ENCODE data around the gene SAMD3.
"Not testable (repeated sequence)": the region's sequence is repeated elsewhere in the genome, so short reads cannot be mapped to it uniquely, and the experiment has no call there.

The SAMD3 gene, protein sequence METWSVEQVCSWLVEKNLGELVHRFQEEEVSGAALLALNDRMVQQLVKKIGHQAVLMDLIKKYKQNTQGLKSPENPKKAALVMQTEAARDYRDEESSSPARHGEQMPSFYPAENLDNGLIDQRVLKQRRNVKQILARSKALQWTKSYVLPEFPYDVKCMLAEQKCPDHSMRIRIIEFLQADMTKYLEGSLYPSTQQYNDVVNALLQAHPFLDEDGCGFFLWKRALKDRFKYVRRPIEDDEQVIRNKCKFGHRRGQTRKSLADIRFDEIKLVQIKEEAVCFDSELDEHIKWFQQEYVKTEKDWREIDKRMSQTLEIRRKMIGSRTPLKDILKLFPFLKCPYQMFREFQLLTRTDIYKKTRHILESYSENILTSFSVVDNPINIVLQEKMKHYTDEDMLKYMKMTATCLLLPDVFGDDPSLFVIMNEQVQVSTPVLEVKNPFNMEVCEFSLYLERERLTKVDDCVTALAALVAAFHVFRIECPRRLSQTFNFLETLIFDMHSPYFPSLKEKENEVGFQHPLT

DNA sequence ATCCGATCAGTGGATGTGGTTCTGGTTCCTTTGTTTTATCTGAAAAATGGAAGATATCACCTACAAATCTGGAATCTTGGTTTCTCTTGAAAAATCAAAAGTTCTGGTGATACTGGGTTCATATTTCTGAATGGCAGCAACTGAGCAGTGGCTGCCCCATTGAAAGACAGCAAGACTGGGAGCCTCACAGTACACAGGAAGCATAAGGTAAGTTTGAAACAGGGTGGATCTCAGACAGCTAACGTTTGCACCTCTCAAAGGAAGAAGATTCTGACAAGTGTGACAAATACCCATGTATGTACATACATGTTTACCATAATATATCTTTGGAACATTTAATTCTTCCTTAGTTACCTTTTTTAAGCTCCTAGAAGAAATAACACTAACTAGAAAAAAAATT is at the start of gene SAMD3:
Gene SAMD3, minus strand, starts transcription at position 177 of the 400 bp plus-strand sequence. CDS start 7,678 bp downstream, outside the sequence.
- DNase-seq (ENCODE audit: low spot score): no peak

DNA sequence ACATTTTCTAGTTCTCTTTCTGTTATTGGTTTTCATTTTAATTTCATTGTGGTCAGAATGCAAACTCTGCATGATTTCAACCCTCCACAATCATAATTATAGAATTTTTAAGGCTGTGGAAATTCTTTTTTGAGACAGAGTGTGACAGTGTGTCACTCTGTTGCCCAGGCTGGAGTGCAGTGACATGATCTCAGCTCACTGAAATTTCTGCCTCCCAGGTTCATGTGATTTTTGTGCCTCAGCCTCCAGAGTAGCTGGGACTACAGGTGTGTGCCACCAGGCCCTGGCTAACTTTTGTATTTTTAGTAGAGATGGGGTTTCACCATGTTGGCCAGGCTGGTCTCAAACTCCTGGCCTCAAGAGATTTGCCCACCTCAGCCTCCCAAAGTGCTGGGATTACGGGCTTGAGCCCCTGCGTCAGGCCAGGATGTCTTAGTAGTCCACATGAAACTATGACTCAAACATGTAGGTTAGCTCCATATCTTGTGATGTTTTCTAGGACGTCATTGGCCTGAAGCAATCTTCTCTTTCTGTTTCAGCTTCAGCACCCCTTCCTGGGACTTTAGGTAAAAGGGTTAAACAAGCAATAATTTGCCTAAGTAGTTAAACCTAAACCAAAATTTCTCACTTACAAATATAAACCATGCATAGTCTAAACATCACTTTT is 47.4 kb upstream of the SAMD3 start:
- no peak for DNase-seq (ENCODE audit: low spot score)

DNA sequence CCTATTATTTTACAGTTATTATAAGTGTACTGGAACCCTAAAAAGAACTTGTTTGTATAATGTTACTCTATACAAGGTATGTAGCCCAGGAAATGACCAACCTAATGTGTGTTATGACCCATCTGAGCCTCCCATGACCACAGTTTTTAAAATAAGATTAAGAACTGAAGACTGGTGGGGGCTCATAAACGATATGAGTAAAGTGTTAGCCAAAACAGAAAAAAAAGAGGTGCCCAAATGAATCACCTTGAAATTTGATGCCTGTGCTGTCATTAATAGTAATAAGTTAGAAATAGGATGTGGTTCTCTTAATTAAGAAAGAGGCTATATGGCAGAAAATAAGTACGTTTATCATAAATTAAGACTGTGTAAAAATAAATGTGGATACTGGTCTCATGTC is 42.8 kb upstream of the SAMD3 start:
- DNase-seq (ENCODE audit: low spot score): not testable (repeated sequence)

DNA sequence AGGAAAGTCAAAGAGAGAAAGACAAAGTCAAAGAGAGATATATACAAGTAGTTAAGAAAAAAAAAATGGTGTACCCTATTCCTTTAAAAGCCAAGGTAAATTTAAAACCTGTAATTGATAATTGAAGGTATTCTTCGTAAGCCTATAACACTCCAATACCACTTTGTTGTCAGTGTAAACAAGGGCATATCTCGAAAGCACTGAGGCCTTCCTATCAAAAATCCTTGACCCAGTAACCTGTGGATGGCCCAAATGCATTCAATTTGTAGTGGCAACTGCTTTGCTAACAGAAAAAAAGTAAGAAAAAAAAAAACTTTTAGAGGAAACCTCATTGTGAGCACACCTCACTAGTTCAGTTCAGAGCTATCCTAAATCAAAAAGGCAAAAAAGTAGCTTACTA is 39.3 kb upstream of the SAMD3 start:
- no peak for DNase-seq (ENCODE audit: low spot score)

DNA sequence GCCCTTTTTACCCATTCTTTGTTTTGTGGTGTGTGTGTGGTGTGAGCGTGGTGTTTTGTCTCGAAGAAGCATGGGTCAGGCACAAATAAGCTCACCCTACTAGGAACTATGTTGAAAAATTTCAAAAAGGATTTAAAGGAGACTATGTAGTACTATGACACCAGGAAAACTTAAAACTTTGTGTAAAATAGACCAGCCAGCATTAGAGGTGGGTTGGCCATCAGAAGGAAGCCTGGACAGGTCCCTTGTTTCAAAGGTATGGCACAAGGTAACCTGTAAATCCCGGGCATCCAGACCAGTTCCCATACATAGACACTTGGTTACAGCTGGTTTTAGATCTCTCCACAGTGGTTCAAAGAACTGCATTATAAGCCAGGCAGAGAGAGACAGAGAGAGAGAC is 38.8 kb upstream of the SAMD3 start:
- DNase-seq (ENCODE audit: low spot score): not testable (repeated sequence)

DNA sequence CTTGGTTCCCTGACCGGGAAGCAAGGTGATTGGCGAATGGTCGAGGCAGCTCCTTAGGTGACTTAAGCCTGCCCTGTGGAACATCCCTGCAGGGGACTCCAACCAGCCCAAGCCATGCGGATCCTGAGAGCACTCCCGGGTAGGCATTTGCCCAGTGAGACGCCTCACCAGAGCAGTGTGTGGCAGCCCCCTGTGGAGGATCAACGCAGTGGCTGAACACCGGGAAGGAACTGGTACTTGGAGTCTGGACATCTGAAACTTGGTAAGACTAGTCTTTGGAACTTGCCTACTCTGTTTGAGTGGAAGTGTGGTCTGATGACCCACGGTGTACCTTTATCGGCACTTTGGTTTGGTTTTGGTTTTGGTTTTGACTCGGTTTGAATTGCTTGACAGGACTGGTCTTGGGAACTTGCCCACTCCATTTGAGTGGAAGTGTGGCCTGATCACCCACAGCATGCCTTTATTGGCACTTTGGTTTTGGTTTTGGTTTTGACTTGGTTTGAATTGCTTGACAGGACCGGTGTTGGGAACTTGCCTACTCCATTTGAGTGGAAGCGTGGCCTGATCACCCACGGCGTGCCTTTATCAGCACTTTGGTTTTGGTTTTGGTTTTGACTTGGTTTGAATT is 38.0 kb upstream of the SAMD3 start:
- not testable (repeated sequence) for DNase-seq (ENCODE audit: low spot score)

DNA sequence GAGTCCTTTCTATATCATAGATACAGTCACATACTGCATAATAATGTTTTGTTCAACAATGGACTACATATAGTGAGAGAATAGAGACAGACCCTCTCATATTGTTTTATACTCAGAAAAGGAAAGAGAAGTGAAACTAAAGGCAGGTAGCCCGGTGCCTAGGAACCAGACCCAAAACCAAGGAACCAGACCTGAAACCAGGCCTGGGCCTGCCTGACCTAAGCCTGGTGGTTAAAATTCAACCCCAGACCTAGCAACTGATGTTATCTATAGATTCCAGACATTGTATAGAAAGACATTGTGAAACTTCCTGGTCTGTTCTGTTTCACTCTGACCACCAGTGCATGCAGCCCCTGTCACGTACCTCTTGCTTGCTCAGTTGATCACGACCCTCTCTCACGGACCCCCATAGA is 37.3 kb upstream of the SAMD3 start:
- not testable (repeated sequence) for DNase-seq (ENCODE audit: low spot score)

DNA sequence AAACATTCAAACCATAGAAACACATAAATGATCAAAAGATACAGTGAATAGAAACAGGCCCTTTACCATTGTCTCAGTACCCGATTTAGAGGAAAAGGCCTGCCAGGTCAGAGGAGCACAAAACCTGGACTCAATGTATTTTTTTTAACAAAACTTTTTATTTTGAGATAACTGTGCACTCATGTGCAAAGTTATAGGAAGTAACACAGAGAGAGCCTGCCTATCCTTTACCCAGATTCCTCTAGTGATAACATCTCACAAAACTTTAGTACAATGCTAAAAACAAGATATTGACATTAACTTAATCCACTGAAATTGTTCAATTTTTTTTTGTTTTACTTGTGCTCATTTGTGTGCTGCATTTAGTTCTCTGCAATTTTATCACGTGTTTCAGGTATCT is 36.8 kb upstream of the SAMD3 start:
- no peak for DNase-seq (ENCODE audit: low spot score)

DNA sequence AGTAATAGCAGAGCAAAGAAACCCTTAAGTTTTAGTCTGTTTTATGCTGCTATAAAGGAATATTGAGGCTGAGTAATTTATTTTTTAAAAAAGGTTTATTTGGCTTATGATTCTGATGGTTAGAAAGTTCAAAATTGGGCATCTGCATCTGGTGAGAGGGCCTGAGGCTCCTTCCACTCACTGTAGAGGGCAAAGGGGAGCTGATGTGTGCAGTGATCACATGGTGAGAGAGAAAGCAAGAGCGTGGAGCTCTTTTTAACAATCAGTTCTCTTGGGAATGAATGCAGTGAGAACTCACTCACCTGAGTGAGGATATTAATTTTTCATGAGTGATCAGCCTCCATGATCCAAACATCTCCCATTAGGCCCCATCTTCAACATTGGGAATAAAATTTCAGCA is 36.4 kb upstream of the SAMD3 start:
- DNase-seq (ENCODE audit: low spot score): no peak

DNA sequence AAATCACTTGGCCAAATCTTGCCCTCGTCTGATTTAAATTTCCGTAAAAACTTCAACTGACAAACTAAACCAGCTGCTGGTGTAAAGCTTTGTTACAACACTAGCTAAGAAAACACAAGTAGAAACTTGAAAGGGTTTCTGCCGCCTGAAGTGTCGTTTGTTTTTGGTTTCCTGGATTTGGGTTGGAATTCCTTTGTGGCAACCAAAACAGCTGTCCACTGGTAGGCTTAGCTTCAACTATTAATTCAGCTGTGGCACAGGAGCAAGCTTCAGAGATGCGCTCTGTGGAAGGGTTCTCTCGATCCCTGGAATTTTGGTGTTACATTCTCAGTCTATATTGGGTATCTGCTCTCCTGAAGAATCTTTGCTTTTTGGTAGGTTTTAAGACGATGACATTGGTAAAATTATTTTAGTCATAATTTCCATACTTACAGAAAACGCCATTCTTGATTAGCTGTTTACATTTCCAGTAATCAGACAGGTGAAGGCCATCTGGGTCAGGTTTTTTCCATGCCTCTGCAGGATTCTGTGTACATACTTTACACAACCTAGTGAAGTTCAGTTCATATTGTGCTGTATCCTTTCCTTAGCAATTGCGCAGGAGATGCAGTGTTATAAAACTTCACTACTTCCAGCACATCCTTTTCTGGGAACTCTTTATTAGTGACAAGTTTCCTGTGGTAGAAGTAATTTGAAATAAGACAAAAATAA is 29.9 kb upstream of the SAMD3 start:
- DNase-seq (ENCODE audit: low spot score): no peak

DNA sequence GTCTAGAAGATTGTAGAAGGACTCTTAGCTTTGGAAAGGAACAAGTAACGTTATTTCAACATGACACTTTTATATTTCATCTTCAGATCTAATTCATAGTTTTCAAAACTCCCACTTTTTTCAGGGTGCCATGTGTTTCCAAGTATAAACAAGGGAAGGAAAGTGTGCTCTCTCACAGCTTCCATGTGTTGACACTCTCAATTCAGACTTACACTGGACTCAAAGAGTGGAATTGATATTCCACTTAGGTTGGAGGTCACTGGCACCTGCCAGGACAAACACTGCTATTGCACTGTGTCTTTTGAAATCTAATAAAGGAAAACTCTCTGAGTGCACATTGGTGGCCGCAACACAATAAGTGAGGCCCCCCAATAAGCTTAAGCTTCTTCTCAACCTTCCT is 22.5 kb upstream of the SAMD3 start:
- DNase-seq (ENCODE audit: low spot score): no peak

DNA sequence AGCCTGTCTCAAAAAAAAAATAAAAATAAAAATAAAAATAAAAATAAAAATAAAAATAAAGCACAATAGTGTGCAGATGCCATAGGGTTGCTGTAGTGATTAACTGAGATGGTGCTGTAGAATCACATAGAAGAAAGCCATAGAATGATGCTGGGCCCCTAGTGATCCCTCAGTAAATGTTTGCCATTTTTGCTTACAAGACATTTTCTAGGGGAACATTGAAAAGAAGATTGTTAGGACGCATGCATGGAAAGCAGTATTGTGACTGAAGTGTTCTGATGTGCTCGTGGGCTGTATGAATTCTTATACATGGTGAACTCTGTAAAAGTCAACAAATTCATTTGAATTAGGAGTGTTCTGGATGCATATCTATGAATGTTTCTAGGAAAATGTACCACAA is 22.0 kb upstream of the SAMD3 start:
- DNase-seq (ENCODE audit: low spot score): no peak

DNA sequence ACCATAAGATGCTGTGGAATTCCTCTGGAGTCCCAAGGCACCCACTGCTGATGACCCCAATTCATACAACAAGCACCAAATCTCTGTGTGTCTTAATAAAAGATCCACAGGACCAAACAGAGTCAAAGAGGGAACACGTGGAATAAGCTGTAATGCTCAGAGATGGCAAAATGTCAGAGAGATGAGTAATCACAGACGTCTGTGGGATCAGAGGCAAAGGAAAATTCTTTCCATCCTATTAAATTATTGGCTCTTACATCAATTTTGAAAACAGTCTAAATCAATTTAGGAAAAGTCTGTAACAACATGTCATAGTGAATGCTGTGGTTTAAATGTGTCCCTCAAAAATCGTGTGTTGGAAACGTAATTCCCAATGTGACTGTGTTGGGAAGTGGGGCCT is 17.5 kb upstream of the SAMD3 start:
- DNase-seq (ENCODE audit: low spot score): peak; percentile 23

DNA sequence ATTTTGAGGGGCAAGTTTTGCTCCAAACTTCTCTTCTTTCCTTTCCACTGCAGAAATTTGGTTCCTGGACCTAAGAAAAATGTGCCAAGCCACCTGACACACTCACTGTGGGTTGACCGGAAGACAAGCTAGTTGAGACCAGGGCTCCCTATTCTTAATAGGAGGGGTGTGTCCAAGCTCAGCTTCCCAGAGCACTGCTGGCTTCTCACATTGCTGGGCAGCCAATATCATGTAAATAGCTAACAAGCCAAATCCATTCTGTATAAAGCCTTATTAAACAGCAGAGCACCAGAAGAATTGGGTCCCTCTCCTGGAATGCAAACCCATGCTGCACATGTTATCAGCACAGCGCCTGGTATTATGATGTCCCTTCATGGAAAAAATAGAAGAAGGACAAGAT is 17.0 kb upstream of the SAMD3 start:
- DNase-seq (ENCODE audit: low spot score): no peak

DNA sequence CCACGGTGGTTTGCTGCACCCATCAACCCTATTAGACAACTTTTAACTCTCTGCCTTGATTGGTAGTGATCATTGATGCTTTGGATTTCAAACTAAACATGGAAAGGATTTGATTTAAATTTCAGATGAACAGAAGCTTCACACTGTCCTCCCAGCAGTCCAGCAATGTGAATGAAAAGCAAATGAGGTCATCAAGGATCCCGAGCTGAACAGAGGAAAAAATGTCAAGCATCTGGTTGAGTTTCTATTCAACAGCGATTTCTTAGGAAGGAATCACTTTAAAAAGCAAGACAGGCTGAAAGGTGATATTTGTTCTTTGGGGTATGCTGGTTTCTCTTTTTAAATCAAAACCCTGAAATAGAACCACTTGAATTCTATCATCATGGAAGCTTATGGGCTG is 10.6 kb upstream of the SAMD3 start:
- no peak for DNase-seq (ENCODE audit: low spot score)

DNA sequence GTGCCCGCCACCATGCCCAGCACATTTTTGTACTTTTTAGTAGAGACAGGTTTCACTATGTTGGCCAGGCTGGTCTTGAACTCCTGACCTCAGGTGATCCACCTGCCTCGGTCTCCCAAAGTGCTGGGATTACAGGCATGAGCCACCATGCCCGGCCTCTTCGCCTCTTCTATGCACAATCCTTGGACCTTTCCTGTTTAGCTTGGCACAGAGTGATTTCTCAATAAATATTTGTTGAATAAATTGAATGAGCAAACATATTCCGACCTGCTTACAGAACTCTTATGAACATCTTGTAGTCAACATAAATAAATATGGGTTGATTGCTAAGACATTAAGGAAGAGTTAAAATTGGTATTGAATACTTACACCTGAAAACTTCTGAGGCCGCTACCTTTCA is 7.8 kb upstream of the SAMD3 start:
- not testable (repeated sequence) for DNase-seq (ENCODE audit: low spot score)

DNA sequence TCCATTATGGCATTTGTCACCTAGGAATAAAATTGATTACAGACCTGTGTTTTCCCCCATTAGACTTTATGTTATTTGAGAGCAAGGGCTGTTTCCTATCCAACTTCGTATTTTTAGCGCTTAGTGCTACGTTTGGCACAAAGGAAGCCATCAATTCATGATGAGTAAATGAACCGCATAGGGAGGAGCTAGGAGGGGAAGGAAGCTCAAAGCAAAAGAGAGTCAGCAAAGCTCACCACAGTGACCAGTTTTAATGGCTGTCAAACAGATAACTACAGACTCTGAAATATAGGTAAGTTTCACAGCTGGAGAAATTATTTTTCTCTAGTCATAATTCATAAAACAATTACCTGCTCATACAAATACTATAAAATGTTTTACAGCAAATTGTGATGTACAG is 6.9 kb upstream of the SAMD3 start:
- no peak for DNase-seq (ENCODE audit: low spot score)

DNA sequence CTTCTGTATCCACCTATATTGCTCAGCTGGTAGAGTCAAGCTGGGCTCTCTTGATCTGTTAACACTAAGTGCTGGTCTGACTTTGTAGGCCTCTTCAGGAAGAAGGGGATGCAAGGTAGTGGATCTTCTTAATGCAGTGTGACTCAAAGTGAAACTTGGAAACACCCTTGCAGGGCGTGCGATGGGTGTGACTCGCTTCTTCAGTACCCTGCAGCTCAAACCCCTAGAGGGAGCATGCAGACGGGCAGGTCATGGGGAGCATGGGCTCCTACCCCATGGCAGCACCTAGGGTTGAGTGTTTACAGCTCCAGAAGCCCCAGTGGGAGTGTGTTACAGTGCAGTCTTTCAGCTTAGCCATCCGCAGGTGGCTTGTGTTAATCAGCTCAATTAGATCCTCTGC is 757 bp upstream of the SAMD3 start:
- DNase-seq (ENCODE audit: low spot score): no peak

DNA sequence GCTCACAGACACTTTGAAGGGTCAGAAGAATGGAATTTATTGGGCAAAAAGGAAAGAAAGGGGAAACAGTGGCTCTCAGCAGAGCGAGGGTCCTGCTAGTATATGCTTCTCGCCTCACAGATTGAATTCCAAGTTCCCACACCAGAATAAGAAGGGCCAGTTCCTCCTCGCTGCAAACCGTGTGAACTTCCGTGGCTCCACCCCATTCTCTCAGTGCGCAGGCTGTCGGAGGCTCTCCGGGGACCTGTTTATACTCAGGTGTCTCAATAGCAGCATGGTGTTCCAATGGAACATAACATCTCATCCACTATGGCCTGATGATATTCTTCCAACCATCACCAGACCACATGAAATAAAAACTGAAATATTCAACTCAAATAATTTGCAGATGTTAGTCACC is 4.6 kb downstream of the SAMD3 start:
- DNase-seq (ENCODE audit: low spot score): no peak

DNA sequence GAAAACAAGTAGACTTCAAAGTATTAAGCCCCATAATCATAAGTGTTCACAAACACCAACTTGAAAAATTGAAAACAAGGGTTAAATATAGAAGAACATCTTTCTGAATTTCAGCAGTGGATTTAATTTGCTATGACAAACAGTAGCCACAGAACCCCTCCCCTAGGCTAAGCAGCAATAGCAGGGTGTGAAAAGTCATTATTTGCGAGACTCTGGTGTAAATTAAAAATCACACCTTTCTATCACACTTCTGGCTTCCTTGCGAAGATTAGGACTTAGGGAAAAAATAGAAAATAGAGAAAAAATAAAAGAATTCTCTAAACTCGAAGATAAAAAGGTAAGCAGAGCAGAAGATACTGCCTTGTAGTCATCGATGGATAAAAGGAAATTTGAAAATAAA is 6.1 kb downstream of the SAMD3 start:
- no peak for DNase-seq (ENCODE audit: low spot score)

DNA sequence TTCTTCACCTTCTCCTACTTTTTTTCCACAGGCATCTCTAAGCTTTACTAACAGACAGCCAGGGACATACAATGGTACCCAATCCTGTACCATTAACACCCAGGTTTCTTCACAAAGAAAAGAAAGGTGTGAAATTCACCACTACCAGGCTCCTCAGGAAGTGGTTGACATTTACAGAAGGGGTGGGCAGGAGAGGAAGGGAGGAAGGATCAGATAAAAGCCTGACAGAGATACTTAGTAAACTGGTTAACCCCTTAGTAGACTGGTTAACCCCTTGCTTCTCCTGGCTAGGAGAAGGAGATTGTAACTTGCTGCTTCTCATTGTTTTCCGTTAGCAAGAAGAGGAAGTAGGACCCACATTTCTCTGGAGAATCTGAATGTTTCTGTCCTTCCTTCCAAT is 7.2 kb downstream of the SAMD3 start:
- no peak for DNase-seq (ENCODE audit: low spot score)

DNA sequence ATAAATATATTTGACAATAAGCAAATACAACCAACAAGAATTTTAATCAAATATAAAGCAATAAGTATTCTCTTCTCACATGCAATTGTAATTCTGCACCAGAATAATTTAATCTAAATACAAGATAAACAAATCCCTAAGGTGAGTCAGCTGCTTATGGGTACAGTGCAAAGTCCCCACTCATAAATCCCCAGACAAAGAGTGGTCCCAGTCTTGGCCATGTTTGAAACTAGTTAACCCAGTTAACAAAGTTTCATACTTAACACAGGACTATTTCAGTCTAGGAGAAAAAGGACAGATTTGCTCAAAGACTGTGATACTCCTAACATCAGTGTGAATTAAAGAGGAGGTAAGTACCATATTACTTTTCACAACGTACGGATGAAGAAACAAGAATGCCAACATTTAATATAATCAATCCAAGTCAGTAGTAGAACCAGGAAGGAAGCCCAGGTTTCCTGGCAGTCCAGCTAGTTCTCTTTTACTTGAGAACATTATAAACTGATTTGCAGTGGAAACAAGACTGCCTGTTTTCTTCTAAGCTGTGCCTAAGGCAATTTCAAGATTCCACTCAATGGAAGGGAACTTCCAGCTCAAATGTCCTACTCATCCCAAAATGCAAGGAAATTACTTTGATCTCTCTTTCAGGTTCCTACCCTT is 10.4 kb downstream of the SAMD3 start:
- no peak for DNase-seq (ENCODE audit: low spot score)
